GM13977 (cell line): ENCODE measurements around the gene TMEM203.

Source experiments
- DNase-seq: peaks from one replicate; pipeline ENCODE4 v3.0.0; 2012; ENCODE audit warnings: low spot score
- CTCF ChIP-seq: IDR thresholded peaks from 2 replicates; pipeline ENCODE4 v1.5.1; 2012; ENCODE audit warnings: mild to moderate bottlenecking, control low read depth; ENCODE audit not compliant: insufficient read depth; ENCODE audit errors: extremely low read depth, missing control alignments
- in situ Hi-C: fragments of 300-500 bp; cut with MboI; formaldehyde crosslinking; loops from one replicate; pipeline ENCODE4 v1.12.0; 2022; ENCODE audit warnings: low sequenced_read_pairs, low pct_unique_long_range_greater_than_20kb, mixed read lengths, inconsistent platforms; ENCODE audit not compliant: unreplicated experiment

TMEM203 gene

GRCh38 chr9:137156567-137157375 lies 48.7 kb downstream of the TMEM203 start:
- in situ Hi-C loops, result no loop called here
- no peak for TF ChIP-seq CTCF
- DNase-seq, result peak; percentile 83
